ENCODE measurements around the gene CASP8AP2.
"Not testable (repeated sequence)": the region's sequence is repeated elsewhere in the genome, so short reads cannot be mapped to it uniquely, and the experiment has no call there.

Gene CASP8AP2

DNA sequence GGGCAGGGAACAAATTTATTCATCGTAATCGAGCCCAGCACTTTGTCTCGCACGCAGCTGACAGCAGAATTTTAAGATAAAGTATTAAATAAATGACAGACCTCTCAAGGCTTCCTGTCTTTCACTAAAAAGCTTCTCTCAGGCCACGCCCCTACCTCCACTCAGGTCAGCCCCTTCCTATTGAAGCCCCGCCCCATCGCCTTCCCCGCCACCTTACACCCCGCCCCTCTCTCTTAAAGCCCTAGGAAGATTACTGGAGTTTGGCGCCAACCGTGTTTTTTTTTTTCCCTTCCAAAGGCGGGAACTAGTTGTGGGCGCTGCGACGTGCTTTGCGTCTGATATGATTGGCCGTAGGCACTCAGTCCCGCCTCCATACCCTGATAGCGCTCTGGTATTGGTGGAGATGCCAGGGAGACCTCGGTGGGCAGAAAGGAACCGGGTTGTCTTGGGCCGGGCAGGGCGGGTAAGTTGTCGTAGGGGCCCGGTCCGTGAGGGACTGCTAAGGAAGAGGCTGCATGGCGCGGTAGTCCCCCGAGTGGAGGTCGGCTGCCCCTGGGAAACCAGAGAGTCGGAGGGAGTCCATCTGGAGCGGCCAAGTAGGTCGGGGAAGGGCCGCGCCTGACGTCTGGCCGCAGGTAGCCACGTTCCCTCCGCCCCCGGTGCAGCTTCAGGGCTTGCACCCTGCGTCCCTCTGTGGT is at the start of gene CASP8AP2:
CASP8AP2 (plus strand) TSS at position 409 of the 698 bp plus-strand sequence.
- peak; percentile 90 for DNase-seq (ENCODE audit: low read depth)

- DNase-seq (ENCODE audit: low read depth), result no peak
Measured at GRCh38 chr6:89781070-89782034, 48.3 kb upstream of the CASP8AP2 start.

- no peak for DNase-seq (ENCODE audit: low read depth)
Measured at GRCh38 chr6:89782222-89782621, 47.5 kb upstream of the CASP8AP2 start.

GRCh38 chr6:89783293-89783692 is 46.4 kb upstream of the CASP8AP2 start:
- DNase-seq (ENCODE audit: low read depth), result not testable (repeated sequence)

- DNase-seq (ENCODE audit: low read depth), result no peak
Measured at GRCh38 chr6:89784838-89785237, 44.8 kb upstream of the CASP8AP2 start.

- DNase-seq (ENCODE audit: low read depth), result no peak
Measured at GRCh38 chr6:89786970-89787369, 42.7 kb upstream of the CASP8AP2 start.

- DNase-seq (ENCODE audit: low read depth), result no peak
Measured at GRCh38 chr6:89787660-89788328, 41.9 kb upstream of the CASP8AP2 start.

DNA sequence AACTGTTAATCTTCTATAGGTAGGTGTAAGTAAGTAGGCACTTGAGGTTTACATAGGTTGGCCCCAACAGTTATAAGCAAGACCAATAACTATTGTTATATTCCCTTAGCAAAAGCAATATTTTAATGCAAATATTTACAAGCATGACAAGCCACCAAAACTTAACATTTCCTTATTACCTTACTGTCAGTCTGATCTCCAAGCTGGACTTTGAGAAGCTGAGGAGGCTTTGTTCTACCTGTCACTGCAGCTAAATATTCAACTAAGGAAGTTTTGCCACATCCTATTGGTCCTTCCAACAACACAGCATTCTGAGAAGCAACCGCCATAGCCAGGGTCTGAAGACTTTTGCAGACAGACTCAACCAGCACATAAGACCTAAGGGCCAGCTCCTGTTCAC is 39.7 kb upstream of the CASP8AP2 start:
- DNase-seq (ENCODE audit: low read depth), result no peak

DNA sequence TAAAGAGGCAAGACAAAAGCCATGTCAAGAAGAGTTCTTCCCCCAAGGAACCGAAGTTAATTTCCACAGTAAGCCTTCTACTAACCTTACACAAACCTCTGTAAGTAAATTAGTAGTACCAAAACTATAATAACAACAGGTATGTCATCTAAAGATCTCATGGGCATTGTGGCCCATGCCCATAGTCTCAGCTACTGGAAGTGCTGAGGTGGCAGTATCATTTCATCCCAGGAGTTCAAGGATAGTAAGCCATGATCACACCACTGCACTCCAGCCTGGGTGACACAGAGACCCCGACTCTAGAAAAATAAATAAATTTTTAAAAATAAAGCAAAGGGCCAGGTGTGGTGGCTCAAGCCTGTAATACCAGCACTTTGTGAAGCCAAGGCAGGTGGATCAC is 39.3 kb upstream of the CASP8AP2 start:
- DNase-seq (ENCODE audit: low read depth), result no peak

DNA sequence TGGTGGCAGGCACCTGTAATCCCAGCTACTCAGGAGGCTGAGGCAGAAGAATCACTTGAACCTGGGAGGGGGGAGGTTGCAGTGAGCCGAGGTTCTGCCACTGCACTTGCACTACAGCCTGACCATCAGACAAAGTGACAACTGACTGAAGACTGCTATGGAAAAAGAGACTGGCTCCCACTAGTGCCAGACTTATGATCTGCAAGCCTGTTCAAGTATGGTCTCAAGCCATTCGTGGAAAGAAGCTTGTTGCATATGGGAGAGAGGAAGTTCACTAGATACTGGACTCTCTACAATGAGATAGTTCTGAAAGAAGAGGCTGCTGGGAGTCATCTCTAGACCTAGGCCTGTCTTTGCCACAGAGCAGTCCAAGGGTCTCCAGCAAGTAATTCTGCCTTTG is 36.8 kb upstream of the CASP8AP2 start:
- no peak for DNase-seq (ENCODE audit: low read depth)

- no peak for DNase-seq (ENCODE audit: low read depth)
Measured at GRCh38 chr6:89793586-89793985, 36.1 kb upstream of the CASP8AP2 start.

GRCh38 chr6:89794324-89794723 is 35.4 kb upstream of the CASP8AP2 start:
- no peak for DNase-seq (ENCODE audit: low read depth)

GRCh38 chr6:89797317-89797716 is 32.4 kb upstream of the CASP8AP2 start:
- DNase-seq (ENCODE audit: low read depth), result no peak

DNA sequence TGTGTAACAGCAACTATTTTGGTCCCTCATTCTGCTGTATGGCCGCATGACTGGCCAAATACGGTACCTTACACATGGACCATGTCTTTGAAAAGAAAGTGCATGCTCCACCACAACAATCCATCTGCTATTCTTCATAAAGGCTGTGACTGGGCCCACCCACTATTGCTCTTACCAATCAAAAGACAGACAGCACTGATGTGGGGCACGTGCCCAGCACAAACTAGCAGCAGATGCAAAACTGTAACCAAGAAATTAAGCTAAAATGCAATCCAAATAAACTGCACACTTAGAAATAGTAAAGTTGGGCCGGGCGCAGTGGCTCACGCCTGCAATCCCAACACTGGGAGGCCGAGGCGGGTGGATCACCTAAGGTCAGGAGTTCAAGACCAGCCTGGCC is 30.6 kb upstream of the CASP8AP2 start:
- DNase-seq (ENCODE audit: low read depth), result no peak

GRCh38 chr6:89799756-89800155 is 29.9 kb upstream of the CASP8AP2 start:
- no peak for DNase-seq (ENCODE audit: low read depth)

- no peak for DNase-seq (ENCODE audit: low read depth)
Measured at GRCh38 chr6:89803271-89803670, 26.4 kb upstream of the CASP8AP2 start.

GRCh38 chr6:89805814-89806371 is 23.8 kb upstream of the CASP8AP2 start:
- DNase-seq (ENCODE audit: low read depth), result no peak

DNA sequence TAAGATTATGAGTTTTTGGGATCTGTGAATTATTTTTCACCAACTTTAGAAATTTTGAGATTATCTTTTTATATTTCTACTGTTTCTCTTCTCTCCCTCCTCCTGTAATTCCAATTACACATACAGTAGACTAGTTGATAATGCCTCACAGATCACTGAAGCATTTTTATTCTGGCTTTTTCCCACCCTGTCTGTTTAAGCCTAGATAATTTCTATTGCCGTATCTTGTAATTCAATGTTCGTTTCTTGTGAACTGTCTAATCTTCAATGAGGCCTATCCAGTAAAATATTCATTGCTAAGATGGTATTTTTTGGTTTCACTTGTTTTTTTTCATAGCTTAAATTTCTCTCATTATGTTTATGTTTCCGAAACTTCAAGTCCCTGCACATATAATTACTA is 22.1 kb upstream of the CASP8AP2 start:
- DNase-seq (ENCODE audit: low read depth), result no peak

- not testable (repeated sequence) for DNase-seq (ENCODE audit: low read depth)
Measured at GRCh38 chr6:89813422-89813821, 16.3 kb upstream of the CASP8AP2 start.

DNA sequence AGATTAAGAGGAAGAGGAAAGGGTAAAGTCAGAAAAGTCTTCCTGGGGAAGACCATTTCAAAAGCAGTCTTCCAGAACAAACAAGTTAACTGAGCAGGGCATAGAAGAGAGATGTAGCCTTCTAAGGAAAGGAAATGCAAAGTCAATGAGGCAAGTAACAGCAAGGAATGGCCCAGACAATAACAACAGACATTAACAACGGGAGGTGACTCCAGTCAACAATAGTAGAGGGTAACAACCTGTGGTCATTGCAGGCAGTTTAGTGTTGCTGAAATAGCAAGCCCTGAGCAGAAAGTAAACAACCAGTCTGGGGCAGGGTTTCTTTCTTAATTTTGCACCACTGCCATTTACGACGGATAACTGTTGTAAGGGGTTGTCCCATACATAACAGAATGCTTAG is 12.2 kb upstream of the CASP8AP2 start:
- no peak for DNase-seq (ENCODE audit: low read depth)

GRCh38 chr6:89818977-89819335 is 10.7 kb upstream of the CASP8AP2 start:
- no peak for DNase-seq (ENCODE audit: low read depth)
